SU-DHL-6 (cell line): ENCODE measurements around the gene LETM1.

Experiments
- EZH2phosphoT487 ChIP-seq: fragments of 200-600 bp; sonication (generic), shearing (Covaris generic); conservative IDR thresholded peaks from 2 replicates; pipeline ENCODE4 v1.6.1; 2018; ENCODE audit warnings: mild to moderate bottlenecking, antibody characterized with exemption, low read length, moderate library complexity, mixed read lengths
- TF ChIP-seq, protein P1 (sequence below): fragments of 200-600 bp; sonication (generic); IDR thresholded peaks from one replicate; pipeline ENCODE4 v1.5.1; 2017; ENCODE audit warnings: antibody characterized with exemption, mild to moderate bottlenecking, low read length, moderate library complexity; ENCODE audit not compliant: insufficient read depth, poor library complexity, severe bottlenecking

DNA sequence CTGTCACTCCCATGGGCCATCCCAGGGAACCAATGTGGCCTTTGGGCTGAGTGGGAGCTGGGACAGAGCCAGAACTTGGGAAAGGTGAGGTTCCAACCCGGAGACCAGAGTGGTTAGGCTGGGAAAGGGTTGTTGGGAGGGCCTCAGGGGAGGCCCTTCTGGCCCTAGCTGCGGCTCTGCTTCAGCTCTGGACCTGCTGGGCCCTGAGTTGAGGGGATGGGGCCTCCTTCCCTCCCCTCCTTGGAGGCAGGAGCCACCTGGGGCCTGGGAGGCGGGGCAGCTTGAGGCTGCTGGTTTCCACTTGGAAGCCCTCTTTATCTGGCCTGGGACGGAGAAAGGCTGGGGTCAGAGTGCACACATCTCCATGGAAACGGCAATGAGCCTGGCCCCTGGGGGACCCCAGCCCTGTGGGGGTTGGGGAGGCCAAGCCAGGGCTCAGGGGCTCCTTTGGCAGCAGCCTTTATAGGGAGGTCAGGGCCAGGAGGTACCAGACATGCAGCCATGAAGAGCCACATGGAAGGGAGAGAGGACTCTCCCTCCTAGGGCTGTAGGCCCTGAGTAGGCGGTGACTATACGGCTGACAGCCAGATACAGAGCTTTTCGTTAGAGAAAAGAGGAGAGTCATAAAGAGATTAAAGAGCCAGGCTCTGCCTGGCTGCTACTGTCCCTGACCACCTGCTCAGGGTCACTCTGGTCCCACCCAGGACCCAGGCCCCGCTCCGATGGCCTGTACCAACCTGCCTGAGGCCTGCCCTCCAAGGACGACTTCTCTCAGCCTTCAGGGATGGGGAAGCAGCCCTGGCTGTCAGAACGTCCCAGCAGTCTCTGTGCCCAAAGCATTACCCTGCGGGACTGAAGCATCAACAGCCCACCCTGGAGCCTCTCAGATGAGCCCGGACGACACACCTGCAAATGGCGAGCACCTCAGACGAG is 8.4 kb upstream of the LETM1 start:
- TF ChIP-seq, protein P1, sequence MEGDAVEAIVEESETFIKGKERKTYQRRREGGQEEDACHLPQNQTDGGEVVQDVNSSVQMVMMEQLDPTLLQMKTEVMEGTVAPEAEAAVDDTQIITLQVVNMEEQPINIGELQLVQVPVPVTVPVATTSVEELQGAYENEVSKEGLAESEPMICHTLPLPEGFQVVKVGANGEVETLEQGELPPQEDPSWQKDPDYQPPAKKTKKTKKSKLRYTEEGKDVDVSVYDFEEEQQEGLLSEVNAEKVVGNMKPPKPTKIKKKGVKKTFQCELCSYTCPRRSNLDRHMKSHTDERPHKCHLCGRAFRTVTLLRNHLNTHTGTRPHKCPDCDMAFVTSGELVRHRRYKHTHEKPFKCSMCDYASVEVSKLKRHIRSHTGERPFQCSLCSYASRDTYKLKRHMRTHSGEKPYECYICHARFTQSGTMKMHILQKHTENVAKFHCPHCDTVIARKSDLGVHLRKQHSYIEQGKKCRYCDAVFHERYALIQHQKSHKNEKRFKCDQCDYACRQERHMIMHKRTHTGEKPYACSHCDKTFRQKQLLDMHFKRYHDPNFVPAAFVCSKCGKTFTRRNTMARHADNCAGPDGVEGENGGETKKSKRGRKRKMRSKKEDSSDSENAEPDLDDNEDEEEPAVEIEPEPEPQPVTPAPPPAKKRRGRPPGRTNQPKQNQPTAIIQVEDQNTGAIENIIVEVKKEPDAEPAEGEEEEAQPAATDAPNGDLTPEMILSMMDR = no peak
- TF ChIP-seq EZH2phosphoT487 = no peak
